ENCODE results near the gene PPA1. TPM values are rescaled to one million over a fixed set of nuclear protein-coding genes. Genes with fewer than 3 reads are reported as not detected.

Gene PPA1
- total RNA-seq, 1 experiment from 2014 or later, result 351 TPM

DNA sequence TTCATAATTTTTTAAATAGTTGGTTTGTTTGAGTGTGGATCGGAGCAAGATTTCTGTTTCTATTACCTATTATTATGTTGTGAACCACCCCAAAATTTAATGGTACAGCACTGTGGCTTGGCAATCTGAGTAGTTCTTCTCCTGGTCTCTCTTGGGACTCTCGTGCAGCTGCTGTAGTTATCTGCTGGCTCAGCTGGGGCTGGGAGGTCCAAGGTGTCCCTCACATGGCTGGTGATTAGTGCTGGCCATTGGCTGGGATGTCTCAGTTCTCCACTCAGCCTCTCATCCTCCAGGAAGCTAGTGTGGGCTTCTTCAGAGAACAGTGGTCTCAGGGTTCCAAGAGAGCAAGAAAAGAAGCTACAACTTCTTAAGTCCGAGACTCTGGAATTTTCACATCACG, 35.1 kb upstream of the PPA1 start:
- H3K4me1 ChIP-seq (ENCODE audit: insufficient read depth, low read length, poor library complexity, severe bottlenecking), result no peaks in the 10 kb centered on the region
- DNase-seq (ENCODE audit: low spot score), result no peak
- H3K4me3 ChIP-seq (ENCODE audit: low read depth, low read length, poor library complexity, severe bottlenecking), result no peak overlapping the region
- no peaks in the 10 kb centered on the region for H3K27me3 ChIP-seq (replicated peaks; ENCODE audit: insufficient read depth, low read depth, low read length, poor library complexity)
- no peaks in the 10 kb centered on the region for H3K36me3 ChIP-seq (ENCODE audit: insufficient read depth, low read length, poor library complexity, severe bottlenecking)
- H3K27ac ChIP-seq (ENCODE audit: low read depth, low read length, poor library complexity, severe bottlenecking), result no peak overlapping the region
- POLR2A ChIA-PET (ENCODE audit: low non-redundant PET), result no interaction called here
- CTCF ChIA-PET, result no interaction called here
- BruUV-seq (replicated peaks), result no TSS peak
- intact Hi-C loops (cut with micrococcal nuclease; ENCODE audit: unreplicated experiment), result no loop called here
- H3K9me3 ChIP-seq (ENCODE audit: low read depth, low read length, poor library complexity, severe bottlenecking), result no peaks in the 10 kb centered on the region
- TF ChIP-seq EZH2 (IDR thresholded peaks at IDR 0.05; ENCODE audit: borderline replicate concordance, low read depth, low read length, poor library complexity, severe bottlenecking), result no peak
- TF ChIP-seq, protein P1, sequence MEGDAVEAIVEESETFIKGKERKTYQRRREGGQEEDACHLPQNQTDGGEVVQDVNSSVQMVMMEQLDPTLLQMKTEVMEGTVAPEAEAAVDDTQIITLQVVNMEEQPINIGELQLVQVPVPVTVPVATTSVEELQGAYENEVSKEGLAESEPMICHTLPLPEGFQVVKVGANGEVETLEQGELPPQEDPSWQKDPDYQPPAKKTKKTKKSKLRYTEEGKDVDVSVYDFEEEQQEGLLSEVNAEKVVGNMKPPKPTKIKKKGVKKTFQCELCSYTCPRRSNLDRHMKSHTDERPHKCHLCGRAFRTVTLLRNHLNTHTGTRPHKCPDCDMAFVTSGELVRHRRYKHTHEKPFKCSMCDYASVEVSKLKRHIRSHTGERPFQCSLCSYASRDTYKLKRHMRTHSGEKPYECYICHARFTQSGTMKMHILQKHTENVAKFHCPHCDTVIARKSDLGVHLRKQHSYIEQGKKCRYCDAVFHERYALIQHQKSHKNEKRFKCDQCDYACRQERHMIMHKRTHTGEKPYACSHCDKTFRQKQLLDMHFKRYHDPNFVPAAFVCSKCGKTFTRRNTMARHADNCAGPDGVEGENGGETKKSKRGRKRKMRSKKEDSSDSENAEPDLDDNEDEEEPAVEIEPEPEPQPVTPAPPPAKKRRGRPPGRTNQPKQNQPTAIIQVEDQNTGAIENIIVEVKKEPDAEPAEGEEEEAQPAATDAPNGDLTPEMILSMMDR (conservative IDR thresholded peaks at IDR 0.05; ENCODE audit: low read depth, low read length), result no peak

DNA sequence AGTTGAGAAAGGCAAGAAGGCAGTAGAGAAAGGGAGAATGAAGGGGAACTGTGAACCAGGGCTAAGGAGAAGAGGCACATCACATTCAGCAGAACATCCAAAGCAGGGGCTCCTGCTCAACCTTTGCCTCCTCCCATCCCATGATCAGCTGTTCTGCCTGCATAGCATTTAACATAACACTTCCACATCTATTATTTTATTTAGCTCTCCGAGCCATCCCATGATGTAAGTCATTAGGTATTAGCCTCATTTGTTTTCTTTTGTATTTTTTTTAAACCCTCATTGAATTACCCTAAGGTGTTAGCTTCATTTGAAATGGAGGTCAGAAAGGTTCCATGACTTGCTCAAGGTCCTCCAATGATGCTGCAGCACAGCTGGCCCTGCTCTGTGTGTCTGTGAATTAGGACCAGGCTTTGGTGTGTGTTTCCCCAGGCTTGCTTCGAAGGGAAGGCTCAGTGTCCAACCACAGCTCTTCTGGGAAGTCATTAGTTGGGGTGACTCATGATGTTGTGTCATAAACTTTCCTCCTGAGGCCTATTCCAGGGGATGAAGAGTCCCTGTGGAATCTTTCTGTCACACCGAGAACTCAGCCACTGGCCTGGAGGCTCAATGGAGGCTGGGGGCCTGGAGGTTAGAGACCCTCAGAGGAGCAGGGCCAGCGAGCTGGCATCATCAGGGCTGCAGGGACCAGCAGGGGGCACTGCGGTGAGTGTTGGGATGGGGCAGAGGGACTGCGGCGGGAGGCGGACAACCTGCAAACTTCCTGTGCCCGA, 34.1 kb upstream of the PPA1 start:
- BruUV-seq (replicated peaks), result no TSS peak
- ChIA-PET POLR2A (ENCODE audit: low non-redundant PET) (no interaction called here), CTCF (interaction anchor here (0.8 to 1.3 kb wide), 2 partner anchors 97 to 114 kb away, joined by 3 read pairs; no protein-coding TSS in a partner anchor)
- H3K27ac ChIP-seq (ENCODE audit: low read depth, low read length, poor library complexity, severe bottlenecking), result no peak overlapping the region
- H3K9me3 ChIP-seq (ENCODE audit: low read depth, low read length, poor library complexity, severe bottlenecking), result no peaks in the 10 kb centered on the region
- H3K36me3 ChIP-seq (ENCODE audit: insufficient read depth, low read length, poor library complexity, severe bottlenecking), result no peaks in the 10 kb centered on the region
- no peaks in the 10 kb centered on the region for H3K4me1 ChIP-seq (ENCODE audit: insufficient read depth, low read length, poor library complexity, severe bottlenecking)
- TF ChIP-seq EZH2 (IDR thresholded peaks at IDR 0.05; ENCODE audit: borderline replicate concordance, low read depth, low read length, poor library complexity, severe bottlenecking), result no peak
- TF ChIP-seq, protein P1 (conservative IDR thresholded peaks at IDR 0.05; ENCODE audit: low read depth, low read length), result peak; percentile 52
- H3K4me3 ChIP-seq (ENCODE audit: low read depth, low read length, poor library complexity, severe bottlenecking), result no peak overlapping the region
- no peaks in the 10 kb centered on the region for H3K27me3 ChIP-seq (replicated peaks; ENCODE audit: insufficient read depth, low read depth, low read length, poor library complexity)
- peak; percentile 66 for DNase-seq (ENCODE audit: low spot score)
- intact Hi-C loops (cut with micrococcal nuclease; ENCODE audit: unreplicated experiment), result no loop called here

DNA sequence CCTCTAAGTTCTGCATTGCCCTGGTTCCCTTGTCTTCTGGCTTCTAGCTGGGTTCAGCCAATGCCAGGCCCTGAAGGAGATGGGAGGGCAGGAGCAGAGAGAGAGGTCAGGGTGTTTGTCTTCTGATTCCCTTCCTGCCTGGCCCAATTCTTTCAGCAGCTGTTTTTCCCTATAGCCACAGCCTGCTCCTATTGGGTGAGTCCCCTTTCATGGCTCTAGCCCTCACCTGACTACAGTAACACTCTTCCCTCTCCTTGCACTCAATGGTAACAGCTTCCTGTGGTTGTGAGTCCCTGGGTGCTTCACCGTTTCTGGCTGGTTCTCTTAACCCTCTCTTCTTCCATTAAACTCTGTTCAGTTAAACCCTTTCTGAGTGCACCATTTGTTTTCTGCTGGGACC, 33.5 kb upstream of the PPA1 start:
- Histone ChIP-seq H3K4me1 (ENCODE audit: insufficient read depth, low read length, poor library complexity, severe bottlenecking) (no peaks in the 10 kb centered on the region), H3K36me3 (ENCODE audit: insufficient read depth, low read length, poor library complexity, severe bottlenecking) (no peaks in the 10 kb centered on the region), H3K27me3 (replicated peaks; ENCODE audit: insufficient read depth, low read depth, low read length, poor library complexity) (no peaks in the 10 kb centered on the region), H3K27ac (ENCODE audit: low read depth, low read length, poor library complexity, severe bottlenecking) (no peak overlapping the region), H3K4me3 (ENCODE audit: low read depth, low read length, poor library complexity, severe bottlenecking) (no peak overlapping the region), H3K9me3 (ENCODE audit: low read depth, low read length, poor library complexity, severe bottlenecking) (no peaks in the 10 kb centered on the region)
- ChIA-PET POLR2A (ENCODE audit: low non-redundant PET) (no interaction called here), CTCF (interaction anchor here (0.8 to 1.3 kb wide), 2 partner anchors 98 to 115 kb away, joined by 3 read pairs; no protein-coding TSS in a partner anchor)
- intact Hi-C loops (cut with micrococcal nuclease; ENCODE audit: unreplicated experiment), result no loop called here
- no peak for TF ChIP-seq EZH2 (IDR thresholded peaks at IDR 0.05; ENCODE audit: borderline replicate concordance, low read depth, low read length, poor library complexity, severe bottlenecking)
- TF ChIP-seq, protein P1 (conservative IDR thresholded peaks at IDR 0.05; ENCODE audit: low read depth, low read length), result no peak
- no TSS peak for BruUV-seq (replicated peaks)
- DNase-seq (ENCODE audit: low spot score), result no peak

All from A673 (cell line).